Activated CD8-positive, alpha-beta memory T cell treated with anti-CD3 and anti-CD28 coated beads, Interleukin-2, amount 10 ng/mL, durations not matched to agents 7 days and 5 days (primary cell): ENCODE data around the gene CYP11A1. TPM values are rescaled to one million over a fixed set of nuclear protein-coding genes. Genes with fewer than 3 reads are reported as not detected.

Source experiments
- ATAC-seq: fragments of 150-1000 bp; cut with Tn5 transposase; one replicate; pipeline ENCODE4 v1.10.0; 2021; ENCODE audit warnings: moderate library complexity
- CTCF ChIA-PET: fragments of 350-600 bp; sonication (Branson Sonifier 250); formaldehyde crosslinking; loops from one replicate; lab custom pipeline; 2021; ENCODE audit warnings: antibody characterized with exemption; lab: Charles Lee
- DNase-seq: peaks from one replicate; pipeline ENCODE4 v3.0.0-alpha.2; 2020
- H3K27ac Mint-ChIP-seq: one replicate; pipeline ENCODE4 v1.8.0; 2021; ENCODE audit warnings: mild to moderate bottlenecking, mixed read lengths
- H3K27me3 Mint-ChIP-seq: one replicate; pipeline ENCODE4 v1.8.0; 2021; ENCODE audit warnings: mixed read lengths
- H3K36me3 Mint-ChIP-seq: one replicate; pipeline ENCODE4 v1.8.0; 2021; ENCODE audit warnings: mild to moderate bottlenecking, mixed read lengths
- H3K4me1 Mint-ChIP-seq: one replicate; pipeline ENCODE4 v1.8.0; 2021; ENCODE audit warnings: mixed read lengths
- H3K4me3 Mint-ChIP-seq: one replicate; pipeline ENCODE4 v1.8.0; 2021; ENCODE audit warnings: mild to moderate bottlenecking, moderate library complexity, mixed read lengths
- H3K9me3 Mint-ChIP-seq: one replicate; pipeline ENCODE4 v1.8.0; 2022; ENCODE audit warnings: low read depth, mixed read lengths
- microRNA-seq: library from miRNA; unstranded; fragments of <30 nt; microRNA quantifications from one replicate; pipeline ENCODE4 v1.2.0, GENCODE V29; 2022
- total RNA-seq, 2 experiments: library from RNA; stranded (reverse); gene quantifications; one replicate each; pipeline ENCODE4 v1.2.3, GENCODE V29; 2021

CYP11A1 gene
- total RNA-seq, 2 experiments from 2014 or later = 0.55 TPM; not detected in 1

- CTCF ChIA-PET = interaction anchor here (0.7 to 1.5 kb wide), 3 partner anchors 17 to 166 kb away, joined by 3 to 7 read pairs (median 3); no protein-coding TSS in a partner anchor
- ATAC-seq (no peak), DNase-seq (no peak)
- peaks cover 42% of the 10 kb centered on the region for H3K27me3 Mint-ChIP-seq
- no peak overlapping the region for H3K27ac Mint-ChIP-seq
- H3K4me3 Mint-ChIP-seq = no peak overlapping the region
- no peaks in the 10 kb centered on the region for H3K9me3 Mint-ChIP-seq
- peaks cover 11% of the 10 kb centered on the region for H3K4me1 Mint-ChIP-seq
- no peaks in the 10 kb centered on the region for H3K36me3 Mint-ChIP-seq
These were observed 69.6 kb downstream of the CYP11A1 start for GRCh38 chr15:74297887-74298286.

- CTCF ChIA-PET = interaction anchor here (1.4 kb wide), 1 partner anchor 12 kb away, joined by 5 read pairs; no protein-coding TSS in a partner anchor
- Mint-ChIP-seq H3K4me1 (peaks cover 23% of the 10 kb centered on the region), H3K27ac (no peak overlapping the region), H3K36me3 (no peaks in the 10 kb centered on the region), H3K4me3 (no peak overlapping the region), H3K27me3 (peaks cover 26% of the 10 kb centered on the region), H3K9me3 (no peaks in the 10 kb centered on the region)
- ATAC-seq (no peak), DNase-seq (no peak)
These were observed 71.6 kb downstream of the CYP11A1 start for GRCh38 chr15:74295800-74296199.

GRCh38 chr15:74294010-74294409 lies 73.4 kb downstream of the CYP11A1 start:
- CTCF ChIA-PET = interaction anchor here (1.7 kb wide), 1 partner anchor 28 kb away, joined by 3 read pairs; no protein-coding TSS in a partner anchor
- H3K4me1 Mint-ChIP-seq = peaks cover 31% of the 10 kb centered on the region
- no peak for ATAC-seq
- no peak for DNase-seq
- no peak overlapping the region for H3K4me3 Mint-ChIP-seq
- H3K9me3 Mint-ChIP-seq = no peaks in the 10 kb centered on the region
- no peak overlapping the region for H3K27ac Mint-ChIP-seq
- peaks cover 16% of the 10 kb centered on the region for H3K27me3 Mint-ChIP-seq
- H3K36me3 Mint-ChIP-seq = no peaks in the 10 kb centered on the region

- Mint-ChIP-seq H3K4me1 (peaks cover 31% of the 10 kb centered on the region), H3K27ac (no peak overlapping the region), H3K9me3 (no peaks in the 10 kb centered on the region), H3K4me3 (no peak overlapping the region), H3K27me3 (peaks cover 17% of the 10 kb centered on the region), H3K36me3 (no peaks in the 10 kb centered on the region)
- CTCF ChIA-PET = interaction anchor here (1.7 kb wide), 1 partner anchor 29 kb away, joined by 3 read pairs; no protein-coding TSS in a partner anchor
- DNase-seq = no peak
- no peak for ATAC-seq
These were observed 74.2 kb downstream of the CYP11A1 start for GRCh38 chr15:74293021-74293810.

GRCh38 chr15:74291101-74292071 lies 76.1 kb downstream of the CYP11A1 start:
- CTCF ChIA-PET = interaction anchor here (0.8 to 1.4 kb wide), 3 partner anchors 18 to 132 kb away, joined by 3 to 5 read pairs (median 4); no protein-coding TSS in a partner anchor
- DNase-seq (peak; percentile 90), ATAC-seq (peak; percentile 93)
- Mint-ChIP-seq H3K27me3 (peaks cover 18% of the 10 kb centered on the region), H3K27ac (peak overlapping the region; percentile 68), H3K9me3 (no peaks in the 10 kb centered on the region), H3K36me3 (no peaks in the 10 kb centered on the region), H3K4me3 (no peak overlapping the region), H3K4me1 (peaks cover 23% of the 10 kb centered on the region)

- no peak for DNase-seq
- ATAC-seq = peak; percentile 6
- Mint-ChIP-seq H3K4me3 (no peak overlapping the region), H3K27ac (no peak overlapping the region), H3K36me3 (no peaks in the 10 kb centered on the region), H3K9me3 (no peaks in the 10 kb centered on the region), H3K27me3 (peaks cover 18% of the 10 kb centered on the region), H3K4me1 (peaks cover 23% of the 10 kb centered on the region)
- CTCF ChIA-PET = interaction anchor here (0.8 to 1.6 kb wide), 3 partner anchors 11 to 131 kb away, joined by 3 to 5 read pairs (median 4); no protein-coding TSS in a partner anchor
These were observed 76.8 kb downstream of the CYP11A1 start for GRCh38 chr15:74290645-74291044.

GRCh38 chr15:74289671-74290070 lies 77.8 kb downstream of the CYP11A1 start:
- CTCF ChIA-PET = interaction anchor here (0.9 to 1.6 kb wide), 3 partner anchors 10 to 161 kb away, joined by 3 to 5 read pairs (median 3); no protein-coding TSS in a partner anchor

More at GRCh38 chr15:74289671-74290070, 77.8 kb downstream of the CYP11A1 start:
- Mint-ChIP-seq H3K27ac (no peak overlapping the region), H3K4me1 (peaks cover 23% of the 10 kb centered on the region), H3K4me3 (no peak overlapping the region), H3K36me3 (no peaks in the 10 kb centered on the region), H3K27me3 (peaks cover 11% of the 10 kb centered on the region), H3K9me3 (no peaks in the 10 kb centered on the region)
- DNase-seq (no peak), ATAC-seq (no peak)

Small RNAs within 50 kb of the gene (microRNA-seq; reads per million reads assigned to microRNA genes)
- gene MIR6881 = 4.7 reads per million, percentile 11 among the genes with 10 or more reads in this experiment

Other genes starting within 250 kb of the CYP11A1 start
- under 1 TPM; 0.14 to 0.20 TPM for gene ISLR2, start 237.1 kb downstream of the CYP11A1 start, total RNA-seq
- not detected for gene ISLR, start 193.9 kb downstream of the CYP11A1 start, total RNA-seq
- 1 to 10 TPM in 1 of 2 experiments, not detected in 1; 1.3 TPM for gene STRA6, start 164.9 kb downstream of the CYP11A1 start, total RNA-seq
- gene CCDC33, start 131.3 kb downstream of the CYP11A1 start, total RNA-seq = not detected
- 10 to 100 TPM; 26.4 to 32.9 TPM for gene SEMA7A, start 66.3 kb upstream of the CYP11A1 start, total RNA-seq
- 10 to 100 TPM; 55.9 to 60.9 TPM for gene UBL7, start 93.5 kb upstream of the CYP11A1 start, total RNA-seq
- 10 to 100 TPM; 56.0 to 63.6 TPM for gene ARID3B, start 173.6 kb upstream of the CYP11A1 start, total RNA-seq
- 100 to 1,000 TPM; 120 to 140 TPM for gene CLK3, start 248.2 kb upstream of the CYP11A1 start, total RNA-seq